HepG2 (cell line): ENCODE results near the gene ZDHHC18. TPM values are rescaled to one million over a fixed set of nuclear protein-coding genes. Genes with fewer than 3 reads are reported as not detected.

Experiments used
- ADNP ChIP-seq: sonication (generic); formaldehyde crosslinking; IDR thresholded peaks from 2 replicates; pipeline ENCODE4 v1.4.0; 2020; ENCODE audit warnings: missing genetic modification reagents
- AHR ChIP-seq: IDR thresholded peaks from 2 replicates; pipeline ENCODE4 v1.6.1; 2018; ENCODE audit warnings: missing genetic modification reagents, missing compliant biosample characterization
- BORCS8-MEF2B ChIP-seq: sonication (generic); formaldehyde crosslinking; IDR thresholded peaks from 2 replicates; pipeline ENCODE4 v1.8.0; 2022; ENCODE audit warnings: mild to moderate bottlenecking, missing genetic modification reagents
- CENPX ChIP-seq: sonication (generic); formaldehyde crosslinking; IDR thresholded peaks from 2 replicates; pipeline ENCODE4 v1.9.0; 2021; ENCODE audit warnings: mild to moderate bottlenecking, missing genetic modification reagents, moderate library complexity
- GATA4 ChIP-seq: sonication (generic); IDR thresholded peaks from 2 replicates; pipeline ENCODE4 v1.6.1; 2016; ENCODE audit warnings: antibody characterized with exemption, low read depth, borderline replicate concordance
- HNF1B ChIP-seq: sonication (generic); formaldehyde crosslinking; IDR thresholded peaks from 2 replicates; pipeline ENCODE4 v1.5.1; 2020; ENCODE audit warnings: mild to moderate bottlenecking, moderate library complexity, missing genetic modification reagents
- KMT2A ChIP-seq: sonication (generic); formaldehyde crosslinking; IDR thresholded peaks from 2 replicates; pipeline ENCODE4 v1.4.0; 2020; ENCODE audit warnings: missing genetic modification reagents
- MTF2 ChIP-seq: sonication (generic); formaldehyde crosslinking; IDR thresholded peaks from 2 replicates; pipeline ENCODE4 v1.5.0; 2020; ENCODE audit warnings: missing genetic modification reagents, borderline replicate concordance
- NFYC ChIP-seq: IDR thresholded peaks from 2 replicates; pipeline ENCODE4 v1.6.1; 2016; ENCODE audit warnings: missing genetic modification reagents, missing compliant biosample characterization
- PHF5A ChIP-seq: IDR thresholded peaks from one replicate; pipeline ENCODE4 v1.6.1; 2018; ENCODE audit warnings: low read depth, missing genetic modification reagents; ENCODE audit not compliant: unreplicated experiment
- RNF219 ChIP-seq: sonication (generic); formaldehyde crosslinking; IDR thresholded peaks from 2 replicates; pipeline ENCODE4 v1.5.0; 2020; ENCODE audit warnings: mild to moderate bottlenecking, missing genetic modification reagents
- RXRA ChIP-seq: sonication (generic); formaldehyde crosslinking; IDR thresholded peaks from 2 replicates; pipeline ENCODE4 v1.5.1; 2020; ENCODE audit warnings: missing genetic modification reagents
- SMARCE1 ChIP-seq: fragments of 450-650 bp; IDR thresholded peaks from 2 replicates; pipeline ENCODE4 v1.6.1; 2017; ENCODE audit warnings: borderline replicate concordance
- TBL1XR1 ChIP-seq: fragments of 150-350 bp; IDR thresholded peaks from 2 replicates; pipeline ENCODE4 v1.6.1; 2014; ENCODE audit warnings: borderline replicate concordance, low read length; ENCODE audit not compliant: partially characterized antibody
- ZKSCAN5 ChIP-seq: sonication (generic); formaldehyde crosslinking; IDR thresholded peaks from 2 replicates; pipeline ENCODE4 v1.5.1; 2020; ENCODE audit warnings: mild to moderate bottlenecking, missing genetic modification reagents
- ZNF331 ChIP-seq: sonication (generic); formaldehyde crosslinking; IDR thresholded peaks from 2 replicates; pipeline ENCODE4 v1.4.0; 2020; ENCODE audit warnings: missing genetic modification reagents
- ZNF609 ChIP-seq: sonication (generic); formaldehyde crosslinking; IDR thresholded peaks from 2 replicates; pipeline ENCODE4 v1.4.0; 2020; ENCODE audit warnings: mild to moderate bottlenecking, missing genetic modification reagents, borderline replicate concordance
- ZNF615 ChIP-seq: sonication (generic); formaldehyde crosslinking; IDR thresholded peaks from 2 replicates; pipeline ENCODE4 v1.5.0; 2020; ENCODE audit warnings: mild to moderate bottlenecking, missing genetic modification reagents, borderline replicate concordance
- ZNF672 ChIP-seq: sonication (generic); formaldehyde crosslinking; IDR thresholded peaks from 2 replicates; pipeline ENCODE4 v1.8.1; 2022; ENCODE audit warnings: missing genetic modification reagents
- ZNF7 ChIP-seq: IDR thresholded peaks from 2 replicates; pipeline ENCODE4 v1.6.1; 2016; ENCODE audit warnings: missing biosample characterization, missing genetic modification reagents
- ZNF782 ChIP-seq: sonication (generic); formaldehyde crosslinking; IDR thresholded peaks from 2 replicates; pipeline ENCODE4 v1.4.0; 2020; ENCODE audit warnings: missing genetic modification reagents, mild to moderate bottlenecking, borderline replicate concordance
- polyA plus RNA-seq, 8 experiments: library from polyadenylated mRNA; depleted of rRNA in 3 of 8; stranded (reverse) in 7 of 8; unstranded in 1 of 8; fragments of >200 nt; fragmentation: Illumina TruSeq in 4 of 8; extraction: Trizol in 4 of 8; gene quantifications; 2 replicates each; pipeline versions ENCODE4 v1.2.1 to v1.2.3, GENCODE V29; 2011 to 2016; ENCODE audit warnings: low read depth in 4 of 8, missing spikeins in 1 of 8, mixed read lengths in 1 of 8; ENCODE audit not compliant: insufficient read depth in 1 of 8
- total RNA-seq, 5 experiments: library from RNA; depleted of rRNA; stranded (reverse); fragments of >200 nt; fragmentation: Illumina TruSeq; extraction: Trizol; gene quantifications; 2 replicates each; pipeline ENCODE4 v1.2.3, GENCODE V29; 2016; ENCODE audit warnings: low read depth in 1 of 5

ZDHHC18 gene
- total and polyA plus RNA-seq, 2 of the 13 experiments (the other 11 are each of a cell fraction or from before 2014, with no cell fraction given): 13.2 to 35.3 TPM

DNA sequence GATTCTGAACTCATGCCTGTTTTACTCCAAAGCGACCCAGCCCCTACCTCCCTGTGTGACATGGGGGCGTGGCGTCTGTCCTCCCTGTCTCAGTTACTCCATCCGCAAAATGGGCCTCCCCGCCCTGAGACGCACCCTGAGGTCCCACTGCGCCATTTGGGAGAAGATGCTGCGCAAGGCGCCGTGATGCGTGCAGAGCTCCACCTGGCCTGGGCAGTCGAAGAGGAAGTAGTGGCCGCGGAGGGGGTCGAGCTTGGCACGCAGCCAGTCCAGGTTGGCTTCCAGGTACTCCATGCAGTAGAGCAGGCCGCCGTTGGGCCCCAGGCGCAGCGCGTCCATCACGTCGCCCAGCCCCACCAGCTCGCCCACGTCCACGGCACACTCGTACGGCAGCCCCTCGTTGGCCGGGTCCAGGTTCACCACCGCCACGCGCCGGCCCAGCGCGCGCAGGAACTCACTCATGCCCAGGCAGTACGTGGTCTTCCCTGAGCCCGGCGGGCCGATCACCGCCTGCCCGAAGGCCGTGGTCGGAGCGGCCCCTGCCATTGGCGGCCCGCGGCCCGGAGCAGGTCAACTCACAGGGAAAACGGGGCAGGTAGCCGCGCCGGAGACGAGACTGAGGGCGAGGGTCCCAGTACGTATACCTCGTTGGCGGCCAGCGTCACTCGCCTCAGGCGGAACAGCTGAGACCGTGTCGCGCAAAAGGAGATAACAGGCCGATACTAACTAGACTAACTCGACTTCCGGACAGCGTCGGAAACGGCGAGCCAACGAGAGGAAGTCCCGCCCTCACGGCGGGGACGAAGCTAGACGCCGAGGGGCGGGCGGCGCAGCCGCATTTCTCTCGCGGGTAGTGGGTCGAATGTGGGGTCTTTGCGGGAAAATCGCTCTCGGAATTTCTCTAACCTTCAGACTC lies 63.3 kb downstream of the ZDHHC18 start, which contains the start of gene GPN2 (continued):
- TF ChIP-seq ZNF331 (CRISPR knock-in tag) (peak; percentile 57; the same call in 1 of the 2 replicates), HNF1B (CRISPR knock-in tag) (peak; percentile 58; the same call in 1 of the 2 replicates), GATA4 (peak; percentile 45; the same call in 1 of the 2 replicates), ZKSCAN5 (CRISPR knock-in tag) (no peak), NFYC (no peak), CENPX (CRISPR knock-in tag) (no peak), ZNF672 (no peak; the same call in 1 of the 2 replicates), AHR (CRISPR knock-in tag) (no peak; the same call in 1 of the 2 replicates), TBL1XR1 (no peak), ZNF7 (CRISPR knock-in tag) (no peak; the same call in 1 of the 2 replicates), ZNF609 (CRISPR knock-in tag) (no peak; the same call in 1 of the 2 replicates), BORCS8-MEF2B (peak; percentile 77; the same call in 1 of the 2 replicates), RNF219 (CRISPR knock-in tag) (no peak; the same call in 1 of the 2 replicates), PHF5A (peak; percentile 86), MTF2 (CRISPR knock-in tag) (peak; percentile 71; the same call in 1 of the 2 replicates), RXRA (peak; percentile 77), ZNF782 (CRISPR knock-in tag) (peak; percentile 97; the same call in 1 of the 2 replicates), ZNF615 (CRISPR knock-in tag) (0 out of 2 replicates have a peak, but pooled peaks have one; percentile 48), SMARCE1 (no peak), KMT2A (CRISPR knock-in tag) (peak; percentile 96), ADNP (CRISPR knock-in tag) (no peak; the same call in 1 of the 2 replicates)
